ENCODE data around the gene TTC23L. TPM values are rescaled to one million over a fixed set of nuclear protein-coding genes. Genes with fewer than 3 reads are reported as not detected.

The TTC23L gene
- total and polyA plus RNA-seq, 7 donors = 0.05 TPM; not detected in 6

- Histone ChIP-seq H3K4me1 (no peaks in the 10 kb centered on the region), H3K27me3 (ENCODE audit: insufficient read depth in 3 of 3, low read length in 2 of 3) (no peaks in the 10 kb centered on the region), H3K36me3 (ENCODE audit: insufficient read depth in 1 of 2, low read depth in 1 of 2) (peaks cover 0 to 25% of the 10 kb centered on the region in 2 donors), H3K27ac (no peak overlapping the region), H3K4me3 (no peak overlapping the region), H3K9me3 (no peaks in the 10 kb centered on the region)
- TF ChIP-seq CTCF (IDR thresholded peaks at IDR 0.05) = no peak
- intact Hi-C loops (cut with DNase I) = loop anchor here (2.0 to 5.0 kb wide), 4 partner anchors 375 to 411 kb away; no protein-coding TSS in a partner anchor
- ATAC-seq = no peak
- DNase-seq = no peak
Observed at GRCh38 chr5:34897646-34898045, 58.7 kb downstream of the TTC23L start.

GRCh38 chr5:34898258-34898895 is 59.4 kb downstream of the TTC23L start:
- Histone ChIP-seq H3K36me3 (ENCODE audit: insufficient read depth in 1 of 2, low read depth in 1 of 2) (peaks cover 0 to 25% of the 10 kb centered on the region in 2 donors), H3K27me3 (ENCODE audit: insufficient read depth in 3 of 3, low read length in 2 of 3) (no peaks in the 10 kb centered on the region), H3K9me3 (no peaks in the 10 kb centered on the region), H3K4me3 (no peak overlapping the region), H3K27ac (no peak overlapping the region), H3K4me1 (no peaks in the 10 kb centered on the region)
- DNase-seq (peak; percentile 39 to 56), ATAC-seq (peak; percentile 51 to 84 (median 62))
- TF ChIP-seq CTCF (IDR thresholded peaks at IDR 0.05) = peak; percentile 81
- intact Hi-C loops (cut with DNase I) = loop anchor here (2.0 to 5.0 kb wide), 3 partner anchors 376 to 411 kb away; no protein-coding TSS in a partner anchor
- WGBS, 3 donors = 1 to 3% (median 1%) methylated on average over 3 of the region's 3 CpGs

DNA sequence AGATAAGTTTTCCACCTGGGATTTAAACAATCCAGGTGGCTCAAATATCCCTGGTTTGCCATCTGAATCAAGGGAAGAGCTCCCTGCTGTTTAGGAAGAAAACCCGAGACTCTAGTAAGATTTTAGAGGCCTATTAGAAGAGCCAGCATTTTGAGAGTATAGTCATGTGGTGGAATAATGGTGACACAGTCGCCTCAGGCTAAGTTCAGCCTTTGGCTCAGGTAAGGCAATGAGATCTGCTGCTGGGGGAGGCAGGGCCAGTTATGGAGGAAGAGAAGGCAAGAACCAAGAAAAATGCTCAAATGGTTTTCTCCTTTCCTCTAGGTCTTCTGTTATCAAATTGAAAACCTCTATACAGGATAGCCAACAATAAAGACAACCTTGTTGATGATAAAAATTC is 60.1 kb downstream of the TTC23L start:
- intact Hi-C loops (cut with DNase I) = loop anchor here (2.0 to 5.0 kb wide), 3 partner anchors 376 to 412 kb away; no protein-coding TSS in a partner anchor
- no peaks in the 10 kb centered on the region for H3K9me3 ChIP-seq
- no peak for TF ChIP-seq CTCF (IDR thresholded peaks at IDR 0.05)
- H3K4me1 ChIP-seq = no peaks in the 10 kb centered on the region
- no peak overlapping the region for H3K27ac ChIP-seq
- 84 to 95% (median 91%) methylated on average over 2 of the region's 2 CpGs for WGBS, 3 donors
- ATAC-seq (no peak), DNase-seq (no peak)
- H3K27me3 ChIP-seq (ENCODE audit: insufficient read depth in 3 of 3, low read length in 2 of 3) = no peaks in the 10 kb centered on the region
- no peak overlapping the region for H3K4me3 ChIP-seq
- H3K36me3 ChIP-seq (ENCODE audit: insufficient read depth in 1 of 2, low read depth in 1 of 2) = peaks cover 0 to 25% of the 10 kb centered on the region in 2 donors

DNA sequence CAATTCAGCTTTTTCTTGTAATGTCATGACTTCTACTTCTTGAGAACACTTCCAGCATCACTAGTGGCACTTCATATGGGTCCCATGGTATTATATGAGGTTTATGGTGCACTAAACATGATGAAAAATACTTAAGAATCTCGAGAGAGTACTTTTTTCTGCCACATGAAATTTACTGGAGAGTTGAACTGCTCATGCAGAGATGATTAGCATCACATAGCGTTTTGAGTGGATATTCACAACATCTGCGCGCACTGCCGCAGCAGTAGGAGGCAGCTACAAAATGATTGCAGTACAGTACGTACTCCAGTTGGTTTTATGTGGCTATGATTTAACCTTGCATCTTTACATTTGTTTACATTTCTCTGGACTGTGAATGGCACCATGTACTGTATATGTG is 61.7 kb downstream of the TTC23L start:
- H3K9me3 ChIP-seq = no peaks in the 10 kb centered on the region
- no peak overlapping the region for H3K4me3 ChIP-seq
- H3K27me3 ChIP-seq (ENCODE audit: insufficient read depth in 3 of 3, low read length in 2 of 3) = no peaks in the 10 kb centered on the region
- WGBS, 3 donors = 89 to 95% (median 90%) methylated on average over 6 of the region's 6 CpGs
- no peak for DNase-seq
- H3K27ac ChIP-seq = no peak overlapping the region
- no peaks in the 10 kb centered on the region for H3K4me1 ChIP-seq
- no peak for TF ChIP-seq CTCF (IDR thresholded peaks at IDR 0.05)
- no peak for ATAC-seq
- intact Hi-C loops (cut with DNase I) = no loop called here
- H3K36me3 ChIP-seq (ENCODE audit: insufficient read depth in 1 of 2, low read depth in 1 of 2) = peaks cover 7 to 41% of the 10 kb centered on the region in 2 donors

- no peak for TF ChIP-seq CTCF (IDR thresholded peaks at IDR 0.05)
- Histone ChIP-seq H3K4me1 (no peaks in the 10 kb centered on the region), H3K4me3 (no peak overlapping the region), H3K36me3 (ENCODE audit: insufficient read depth in 1 of 2, low read depth in 1 of 2) (peaks cover 7 to 54% of the 10 kb centered on the region in 2 donors), H3K27me3 (ENCODE audit: insufficient read depth in 3 of 3, low read length in 2 of 3) (no peaks in the 10 kb centered on the region), H3K9me3 (no peaks in the 10 kb centered on the region), H3K27ac (no peak overlapping the region)
- WGBS, 3 donors = 93 to 100% (median 98%) methylated on average over 1 of the region's 1 CpG
- ATAC-seq (no peak), DNase-seq (no peak)
- intact Hi-C loops (cut with DNase I) = no loop called here
Observed at GRCh38 chr5:34903260-34903659, 64.3 kb downstream of the TTC23L start.
